ENCODE measurements around the gene IFIT1.

GRCh38 chr10:89352802-89353201 lies 39.6 kb upstream of the IFIT1 start:
- TF ChIP-seq CTCF (IDR thresholded peaks at IDR 0.05) (no peak), POLR2A (IDR thresholded peaks at IDR 0.05) (no peak)
